ENCODE data around the gene EEIG2. TPM values are rescaled to one million over a fixed set of nuclear protein-coding genes. Genes with fewer than 3 reads are reported as not detected.
"Not testable (repeated sequence)": the region's sequence is repeated elsewhere in the genome, so short reads cannot be mapped to it uniquely, and the experiment has no call there.

Gene EEIG2
- total RNA-seq, 4 donors from 2014 or later = 15.7 to 27.0 (median 24.9) TPM

DNA sequence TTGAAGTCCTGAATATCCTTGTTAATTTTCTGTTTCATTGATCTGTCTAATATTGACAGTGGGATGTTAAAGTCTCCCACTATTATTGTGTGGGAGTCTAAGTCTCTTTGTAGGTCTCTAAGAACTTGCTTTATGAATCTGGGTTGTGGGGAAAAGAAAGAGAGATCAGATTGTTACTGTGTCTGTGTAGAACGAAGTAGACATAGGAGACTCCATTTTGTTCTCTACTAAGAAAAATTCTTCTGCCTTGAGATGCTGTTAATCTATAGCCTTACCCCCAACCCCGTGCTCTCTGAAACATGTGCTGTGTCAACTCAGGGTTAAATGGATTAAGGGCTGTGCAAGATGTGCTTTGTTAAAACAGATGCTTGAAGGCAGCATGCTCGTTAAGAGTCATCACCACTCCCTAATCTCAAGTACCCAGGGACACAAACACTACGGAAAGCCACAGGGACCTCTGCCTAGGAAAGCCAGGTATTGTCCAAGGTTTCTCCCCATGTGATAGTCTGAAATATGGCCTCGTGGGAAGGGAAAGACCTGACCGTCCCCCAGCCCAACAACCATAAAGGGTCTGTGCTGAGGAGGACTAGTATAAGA is 42.5 kb upstream of the EEIG2 start:
- not testable (repeated sequence) for H3K36me3 ChIP-seq, H3K4me1 ChIP-seq, H3K9me3 ChIP-seq, H3K27ac ChIP-seq, H3K4me3 ChIP-seq, H3K27me3 ChIP-seq, DNase-seq
- intact Hi-C loops (cut with DNase I; ENCODE audit: low total_unique reads) = loop anchor here (2.0 kb wide), 1 partner anchor 127 kb away; no protein-coding TSS in a partner anchor
- 60 to 68% methylated on average over 1 to 6 of the region's 6 CpGs for WGBS, 2 donors (ENCODE audit: low coverage in 1 of 2)
- in situ Hi-C loops (cut with MboI; ENCODE audit: low pct_ligation_motif_present in 1 of 4, low pct_unique_long_range_greater_than_20kb in 1 of 4, low sequenced_read_pairs in 3 of 4) = loop anchor here in 1 of 4 donors (25.0 kb wide), 1 partner anchor 120 kb away; no protein-coding TSS in a partner anchor

DNA sequence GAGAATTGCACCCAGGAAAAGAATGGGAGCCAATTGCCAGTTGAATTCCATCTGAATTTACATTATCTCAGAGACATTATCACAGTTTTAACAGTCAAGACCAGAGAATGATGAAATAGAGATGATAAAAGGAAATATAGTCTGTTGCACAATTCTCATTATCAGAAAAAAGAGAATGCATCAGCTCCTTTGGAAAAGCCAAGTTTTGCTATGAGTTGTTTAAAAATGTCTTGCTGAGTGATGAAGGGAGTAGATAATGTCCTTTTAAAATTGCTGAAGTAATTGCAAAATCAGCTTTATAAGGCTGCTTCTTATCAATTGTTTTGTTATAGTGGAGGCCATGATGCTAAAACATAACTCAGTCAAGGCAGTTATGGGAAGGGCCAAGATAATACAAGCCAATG is 37.9 kb upstream of the EEIG2 start:
- TF ChIP-seq POLR2AphosphoS5 (IDR thresholded peaks at IDR 0.05) (no peak), EP300 (IDR thresholded peaks at IDR 0.05; ENCODE audit: low read depth) (no peak), POLR2A (IDR thresholded peaks at IDR 0.05) (no peak)
- TF ChIP-seq, protein P1, sequence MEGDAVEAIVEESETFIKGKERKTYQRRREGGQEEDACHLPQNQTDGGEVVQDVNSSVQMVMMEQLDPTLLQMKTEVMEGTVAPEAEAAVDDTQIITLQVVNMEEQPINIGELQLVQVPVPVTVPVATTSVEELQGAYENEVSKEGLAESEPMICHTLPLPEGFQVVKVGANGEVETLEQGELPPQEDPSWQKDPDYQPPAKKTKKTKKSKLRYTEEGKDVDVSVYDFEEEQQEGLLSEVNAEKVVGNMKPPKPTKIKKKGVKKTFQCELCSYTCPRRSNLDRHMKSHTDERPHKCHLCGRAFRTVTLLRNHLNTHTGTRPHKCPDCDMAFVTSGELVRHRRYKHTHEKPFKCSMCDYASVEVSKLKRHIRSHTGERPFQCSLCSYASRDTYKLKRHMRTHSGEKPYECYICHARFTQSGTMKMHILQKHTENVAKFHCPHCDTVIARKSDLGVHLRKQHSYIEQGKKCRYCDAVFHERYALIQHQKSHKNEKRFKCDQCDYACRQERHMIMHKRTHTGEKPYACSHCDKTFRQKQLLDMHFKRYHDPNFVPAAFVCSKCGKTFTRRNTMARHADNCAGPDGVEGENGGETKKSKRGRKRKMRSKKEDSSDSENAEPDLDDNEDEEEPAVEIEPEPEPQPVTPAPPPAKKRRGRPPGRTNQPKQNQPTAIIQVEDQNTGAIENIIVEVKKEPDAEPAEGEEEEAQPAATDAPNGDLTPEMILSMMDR (IDR thresholded peaks at IDR 0.05) = no peak
- Histone ChIP-seq H3K4me3 (no peak overlapping the region), H3K4me1 (no peaks in the 10 kb centered on the region), H3K36me3 (no peaks in the 10 kb centered on the region), H3K27me3 (no peaks in the 10 kb centered on the region), H3K27ac (no peak overlapping the region), H3K9me3 (no peaks in the 10 kb centered on the region)
- in situ Hi-C loops (cut with MboI; ENCODE audit: low pct_ligation_motif_present in 1 of 4, low pct_unique_long_range_greater_than_20kb in 1 of 4, low sequenced_read_pairs in 3 of 4) = loop anchor here in 1 of 4 donors (25.0 kb wide), 1 partner anchor 115 kb away; no protein-coding TSS in a partner anchor
- DNase-seq = no peak
- intact Hi-C loops (cut with DNase I; ENCODE audit: low total_unique reads) = no loop called here

DNA sequence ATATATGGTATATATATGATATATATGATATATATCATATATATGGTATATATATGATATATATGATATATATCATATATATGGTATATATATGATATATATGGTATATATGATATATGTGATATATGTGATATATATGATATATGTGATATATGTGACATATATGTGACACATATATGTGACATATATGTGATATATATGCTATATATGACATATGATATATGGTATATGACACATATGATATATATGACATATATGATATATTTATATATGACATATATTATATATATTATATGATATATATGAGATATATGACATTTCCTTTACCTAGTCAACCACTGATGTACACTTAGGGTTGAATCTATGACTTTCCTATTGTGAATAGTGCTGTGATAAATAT is 36.1 kb upstream of the EEIG2 start:
- DNase-seq = no peak
- Histone ChIP-seq H3K4me1 (no peaks in the 10 kb centered on the region), H3K36me3 (no peaks in the 10 kb centered on the region), H3K27ac (no peak overlapping the region), H3K27me3 (no peaks in the 10 kb centered on the region), H3K4me3 (no peak overlapping the region), H3K9me3 (no peaks in the 10 kb centered on the region)
- TF ChIP-seq, protein P1 (IDR thresholded peaks at IDR 0.05) = no peak
- TF ChIP-seq POLR2A (IDR thresholded peaks at IDR 0.05) (no peak), EP300 (IDR thresholded peaks at IDR 0.05; ENCODE audit: low read depth) (no peak), POLR2AphosphoS5 (IDR thresholded peaks at IDR 0.05) (no peak)
- in situ Hi-C loops (cut with MboI; ENCODE audit: low pct_ligation_motif_present in 1 of 4, low pct_unique_long_range_greater_than_20kb in 1 of 4, low sequenced_read_pairs in 3 of 4) (loop anchor here in 1 of 4 donors (25.0 kb wide), 1 partner anchor 113 kb away; no protein-coding TSS in a partner anchor), intact Hi-C loops (cut with DNase I; ENCODE audit: low total_unique reads) (no loop called here)

DNA sequence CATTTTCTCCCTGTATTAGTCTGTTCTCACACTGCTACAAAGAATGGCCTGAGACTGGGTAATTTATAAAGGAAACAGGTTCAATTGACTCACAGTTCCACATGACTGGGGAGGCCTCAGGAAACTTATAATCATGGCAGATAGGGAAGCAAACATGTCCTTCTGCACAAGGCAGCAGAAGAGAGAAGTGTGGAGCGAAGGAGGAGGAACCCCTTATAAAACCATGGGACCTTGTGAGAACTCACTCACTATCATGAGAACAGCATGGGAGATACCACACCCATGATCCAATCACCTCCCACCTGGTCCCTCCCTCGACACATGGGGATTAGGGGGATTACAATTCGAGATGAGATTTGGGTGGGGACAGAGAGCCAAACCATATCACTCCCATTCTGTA is 35.2 kb upstream of the EEIG2 start:
- TF ChIP-seq, protein P1 (IDR thresholded peaks at IDR 0.05) = no peak
- no peak for TF ChIP-seq EP300 (IDR thresholded peaks at IDR 0.05; ENCODE audit: low read depth)
- WGBS, 2 donors (ENCODE audit: low coverage in 1 of 2) = 87 to 93% methylated on average over 3 of the region's 3 CpGs
- Histone ChIP-seq H3K27ac (no peak overlapping the region), H3K9me3 (no peaks in the 10 kb centered on the region), H3K4me3 (no peak overlapping the region), H3K27me3 (no peaks in the 10 kb centered on the region), H3K4me1 (no peaks in the 10 kb centered on the region), H3K36me3 (no peaks in the 10 kb centered on the region)
- DNase-seq = no peak
- intact Hi-C loops (cut with DNase I; ENCODE audit: low total_unique reads) (no loop called here), in situ Hi-C loops (cut with MboI; ENCODE audit: low pct_ligation_motif_present in 1 of 4, low pct_unique_long_range_greater_than_20kb in 1 of 4, low sequenced_read_pairs in 3 of 4) (loop anchor here in 1 of 4 donors (25.0 kb wide), 1 partner anchor 113 kb away; no protein-coding TSS in a partner anchor)

DNA sequence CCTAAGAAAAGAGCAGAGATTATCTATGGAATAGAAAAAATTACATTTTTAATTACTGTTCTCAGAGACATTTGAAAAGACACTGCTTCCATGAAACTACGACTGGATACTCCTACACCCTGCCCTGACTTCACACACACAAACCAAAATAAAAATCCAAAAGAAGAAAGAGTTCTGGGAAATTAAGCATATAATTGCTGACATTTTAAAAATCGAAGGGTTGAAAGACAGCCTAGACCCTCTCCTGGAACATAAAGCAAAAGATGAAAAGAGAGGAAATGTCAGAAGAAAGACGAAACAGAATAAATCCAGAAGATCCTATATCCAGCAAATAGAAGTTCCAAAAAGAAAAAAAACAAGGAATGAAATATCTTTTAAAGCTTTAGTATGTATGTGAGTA is 32.8 kb upstream of the EEIG2 start:
- DNase-seq = no peak
- Histone ChIP-seq H3K36me3 (no peaks in the 10 kb centered on the region), H3K4me1 (peaks cover 0 to 3% (median 0%) of the 10 kb centered on the region in 4 donors), H3K9me3 (no peaks in the 10 kb centered on the region), H3K27me3 (no peaks in the 10 kb centered on the region), H3K27ac (no peak overlapping the region), H3K4me3 (no peak overlapping the region)
- TF ChIP-seq POLR2AphosphoS5 (IDR thresholded peaks at IDR 0.05) = no peak
- TF ChIP-seq POLR2A (IDR thresholded peaks at IDR 0.05) = no peak
- TF ChIP-seq, protein P1 (IDR thresholded peaks at IDR 0.05) = no peak
- no peak for TF ChIP-seq EP300 (IDR thresholded peaks at IDR 0.05; ENCODE audit: low read depth)
- 72 to 82% methylated on average over 3 of the region's 3 CpGs for WGBS, 2 donors (ENCODE audit: low coverage in 1 of 2)
- in situ Hi-C loops (cut with MboI; ENCODE audit: low pct_ligation_motif_present in 1 of 4, low pct_unique_long_range_greater_than_20kb in 1 of 4, low sequenced_read_pairs in 3 of 4) = no loop called here
- intact Hi-C loops (cut with DNase I; ENCODE audit: low total_unique reads) = no loop called here
